Pancreas (tissue), 10 donors: ENCODE measurements around the gene RTEL1. TPM values are rescaled to one million over a fixed set of nuclear protein-coding genes. Genes with fewer than 3 reads are reported as not detected.
"Not testable (repeated sequence)": the region's sequence is repeated elsewhere in the genome, so short reads cannot be mapped to it uniquely, and the experiment has no call there.

ENCODE experiments used
- ATAC-seq, 4 donors: fragments of 200-7000 bp; cut with Tn5 transposase; one replicate each; pipeline versions ENCODE4 v1.8.0 to v1.9.1; 2020; ENCODE audit warnings: mild to moderate bottlenecking in 4 of 4, moderate library complexity in 4 of 4
- DNase-seq, 6 donors: peaks; one replicate each; pipeline ENCODE4 v3.0.0-alpha.2; 2020
- FAIRE-seq: peaks from 2 replicates; lab custom pipeline; 2012; peaks lifted over from hg19 to GRCh38; lab: Jason Lieb, UNC
- H3K27ac ChIP-seq, 4 donors: fragments of 200-600 bp; sonication (generic); 1 replicate in 3 of 4; 2 replicates in 1 of 4; pipeline versions ENCODE4 v1.5.0 to v1.8.0; 2020
- H3K27me3 ChIP-seq, 4 donors: fragments of 200-600 bp; one replicate each; pipeline ENCODE4 v1.8.0; 2021
- H3K36me3 ChIP-seq, 3 donors: fragments of 200-600 bp; sonication (generic) in 1 of 3; one replicate each; pipeline versions ENCODE4 v1.5.0 to v1.8.0; 2020 to 2021
- H3K4me1 ChIP-seq, 3 donors: fragments of 200-600 bp; one replicate each; pipeline ENCODE4 v1.8.0; 2021
- H3K4me3 ChIP-seq, 4 donors: fragments of 200-600 bp; sonication (generic) in 2 of 4; one replicate each; pipeline versions ENCODE4 v1.5.0 to v1.8.0; 2020 to 2021
- H3K9me3 ChIP-seq, 4 donors: fragments of 200-600 bp; one replicate each; pipeline ENCODE4 v1.8.0; 2021
- WGBS, 2 donors: extraction: QIAGEN DNeasy Blood & Tissue Kit; methylation state at CpG; one replicate each; pipeline ENCODE4 v1.1.7; 2013; 5-methylcytosine and 5-hydroxymethylcytosine counted together
- intact Hi-C, 3 donors: fragments of 100-400 bp; cut with DNase I; formaldehyde crosslinking; loops; one replicate each; pipeline versions ENCODE4 v1.11.1 to v1.14.2; 2022
- polyA plus RNA-seq, 2 donors: library from polyadenylated mRNA; stranded (reverse); fragments of 200-250 nt; gene quantifications; one replicate each; pipeline ENCODE4 v1.2.3, GENCODE V29; 2013
- total RNA-seq, 6 donors: library from RNA; stranded (reverse); fragmentation: NEBNext Ultra II Directional in 4 of 6; extraction: Animal tissue kit (Norgen Biotek cat#: 25700) in 4 of 6; gene quantifications; one replicate each; pipeline versions ENCODE4 v1.2.1 to v1.2.4, GENCODE V29; 2021 to 2023
- TF ChIP-seq, protein P1 (sequence below), 4 donors: fragments of 200-600 bp; sonication (generic) in 3 of 4; IDR thresholded peaks; one replicate each; pipeline versions ENCODE4 v1.5.0 to v1.8.0; 2021; ENCODE audit warnings: antibody characterized with exemption in 4 of 4
- donor health status: healthy with polysubstance abuse.
- donor health status: DM: no; HTN: no; CAD: no; lungs with moderate emphysema.
- donor health status: DM: no; HTN: no; CAD: no.
- donor health status: control.
- donor health status: control.
- donor health status: Bipolar disorder and iron deficiency.
- donor health status: DM: yes; HTN: yes; CAD: no.
- donor health status: DM: no; HTN: no; CAD: no.
- donor health status: DM: no; HTN: no; CAD: no.
- donor health status: DM: yes; HTN: yes; CAD: no.

RTEL1 gene
- total and polyA plus RNA-seq, 8 donors: 10.5 to 36.6 (median 15.0) TPM

GRCh38 chr20:63645218-63645617 is 12.9 kb upstream of the RTEL1 start:
- 80 to 82% methylated on average over 4 of the region's 4 CpGs for WGBS, 2 donors
- ATAC-seq (no peak), DNase-seq (no peak), FAIRE-seq (no peak)
- Histone ChIP-seq H3K4me3 (no peak overlapping the region), H3K27me3 (no peaks in the 10 kb centered on the region), H3K4me1 (no peaks in the 10 kb centered on the region), H3K9me3 (no peaks in the 10 kb centered on the region), H3K27ac (no peak overlapping the region), H3K36me3 (no peaks in the 10 kb centered on the region)
- TF ChIP-seq, protein P1, sequence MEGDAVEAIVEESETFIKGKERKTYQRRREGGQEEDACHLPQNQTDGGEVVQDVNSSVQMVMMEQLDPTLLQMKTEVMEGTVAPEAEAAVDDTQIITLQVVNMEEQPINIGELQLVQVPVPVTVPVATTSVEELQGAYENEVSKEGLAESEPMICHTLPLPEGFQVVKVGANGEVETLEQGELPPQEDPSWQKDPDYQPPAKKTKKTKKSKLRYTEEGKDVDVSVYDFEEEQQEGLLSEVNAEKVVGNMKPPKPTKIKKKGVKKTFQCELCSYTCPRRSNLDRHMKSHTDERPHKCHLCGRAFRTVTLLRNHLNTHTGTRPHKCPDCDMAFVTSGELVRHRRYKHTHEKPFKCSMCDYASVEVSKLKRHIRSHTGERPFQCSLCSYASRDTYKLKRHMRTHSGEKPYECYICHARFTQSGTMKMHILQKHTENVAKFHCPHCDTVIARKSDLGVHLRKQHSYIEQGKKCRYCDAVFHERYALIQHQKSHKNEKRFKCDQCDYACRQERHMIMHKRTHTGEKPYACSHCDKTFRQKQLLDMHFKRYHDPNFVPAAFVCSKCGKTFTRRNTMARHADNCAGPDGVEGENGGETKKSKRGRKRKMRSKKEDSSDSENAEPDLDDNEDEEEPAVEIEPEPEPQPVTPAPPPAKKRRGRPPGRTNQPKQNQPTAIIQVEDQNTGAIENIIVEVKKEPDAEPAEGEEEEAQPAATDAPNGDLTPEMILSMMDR (IDR thresholded peaks at IDR 0.05): no peak
- intact Hi-C loops: no loop called here

GRCh38 chr20:63648190-63648589 is 9.9 kb upstream of the RTEL1 start:
- Histone ChIP-seq H3K9me3 (no peaks in the 10 kb centered on the region), H3K27me3 (no peaks in the 10 kb centered on the region), H3K36me3 (no peaks in the 10 kb centered on the region), H3K27ac (no peak overlapping the region), H3K4me3 (no peak overlapping the region), H3K4me1 (peaks cover 0 to 6% (median 0%) of the 10 kb centered on the region in 3 donors)
- DNase-seq (no peak), ATAC-seq (no peak), FAIRE-seq (no peak)
- 83 to 92% methylated on average over 6 of the region's 6 CpGs for WGBS, 2 donors
- intact Hi-C loops: no loop called here
- TF ChIP-seq, protein P1 (IDR thresholded peaks at IDR 0.05): no peak

GRCh38 chr20:63648895-63649589 is 9.1 kb upstream of the RTEL1 start:
- DNase-seq (no peak), FAIRE-seq (no peak), ATAC-seq (no peak)
- 84 to 87% methylated on average over 11 of the region's 11 CpGs for WGBS, 2 donors
- Histone ChIP-seq H3K27ac (no peak overlapping the region), H3K4me3 (no peak overlapping the region), H3K27me3 (no peaks in the 10 kb centered on the region), H3K36me3 (no peaks in the 10 kb centered on the region), H3K4me1 (peaks cover 0 to 6% (median 0%) of the 10 kb centered on the region in 3 donors), H3K9me3 (no peaks in the 10 kb centered on the region)
- intact Hi-C loops: no loop called here
- TF ChIP-seq, protein P1 (IDR thresholded peaks at IDR 0.05): no peak

DNA sequence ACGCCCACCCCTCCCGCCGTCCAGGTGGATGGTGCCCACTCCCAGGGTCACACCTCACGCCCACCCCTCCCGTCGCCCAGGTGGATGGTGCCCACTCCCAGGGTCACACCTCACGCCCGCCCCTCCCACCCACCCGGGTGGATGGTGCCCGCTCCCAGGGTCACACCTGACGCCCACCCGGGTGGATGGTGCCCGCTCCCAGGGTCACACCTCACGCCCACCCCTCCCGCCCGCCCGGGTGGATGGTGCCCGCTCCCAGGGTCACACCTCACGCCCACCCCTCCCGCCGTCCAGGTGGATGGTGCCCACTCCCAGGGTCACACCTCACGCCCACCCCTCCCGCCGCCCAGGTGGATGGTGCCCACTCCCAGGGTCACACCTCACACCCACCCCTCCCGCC is 7.6 kb upstream of the RTEL1 start:
- H3K36me3 ChIP-seq, H3K27ac ChIP-seq, ATAC-seq, H3K4me1 ChIP-seq, intact Hi-C loops, H3K4me3 ChIP-seq, H3K27me3 ChIP-seq, H3K9me3 ChIP-seq, FAIRE-seq, DNase-seq: not testable (repeated sequence)
- WGBS, 2 donors: 82 to 95% methylated on average over 13 to 25 of the region's 25 CpGs

DNA sequence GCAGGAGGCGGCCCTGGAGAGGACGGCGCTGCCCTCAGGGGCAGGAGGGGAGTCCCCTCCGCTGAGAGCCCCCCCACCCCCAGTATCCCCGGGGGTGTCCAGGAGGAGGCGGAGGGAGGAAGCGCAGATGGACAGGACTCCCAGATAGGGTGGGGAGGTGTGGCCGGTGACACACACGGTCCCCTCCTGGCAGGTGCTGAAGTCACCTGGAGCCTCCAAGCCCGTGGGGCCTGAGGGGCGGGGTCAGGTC is 6.2 kb upstream of the RTEL1 start:
- Histone ChIP-seq H3K9me3 (no peaks in the 10 kb centered on the region), H3K27me3 (no peaks in the 10 kb centered on the region), H3K4me3 (peak overlapping the region in 3 of 4 donors; percentile 48 to 67 (median 55)), H3K36me3 (no peaks in the 10 kb centered on the region), H3K4me1 (peaks cover 0 to 6% (median 0%) of the 10 kb centered on the region in 3 donors), H3K27ac (peak overlapping the region in 1 of 4 donors; percentile 10)
- WGBS, 2 donors: 12 to 18% methylated on average over 9 to 11 of the region's 11 CpGs
- DNase-seq (peak in 3 of 6 donors; percentile 25 to 58 (median 52)), ATAC-seq (peak; percentile 17 to 45 (median 31)), FAIRE-seq (no peak)
- TF ChIP-seq, protein P1 (IDR thresholded peaks at IDR 0.05): no peak
- intact Hi-C loops: no loop called here
